ENCODE data around the gene MATR3. TPM values are rescaled to one million over a fixed set of nuclear protein-coding genes. Genes with fewer than 3 reads are reported as not detected.
A peak's percentile ranks its signal among the peaks of the same experiment; 100 is the strongest.

MATR3 gene
- total RNA-seq, 1 donor from 2014 or later, result 259 TPM

DNA sequence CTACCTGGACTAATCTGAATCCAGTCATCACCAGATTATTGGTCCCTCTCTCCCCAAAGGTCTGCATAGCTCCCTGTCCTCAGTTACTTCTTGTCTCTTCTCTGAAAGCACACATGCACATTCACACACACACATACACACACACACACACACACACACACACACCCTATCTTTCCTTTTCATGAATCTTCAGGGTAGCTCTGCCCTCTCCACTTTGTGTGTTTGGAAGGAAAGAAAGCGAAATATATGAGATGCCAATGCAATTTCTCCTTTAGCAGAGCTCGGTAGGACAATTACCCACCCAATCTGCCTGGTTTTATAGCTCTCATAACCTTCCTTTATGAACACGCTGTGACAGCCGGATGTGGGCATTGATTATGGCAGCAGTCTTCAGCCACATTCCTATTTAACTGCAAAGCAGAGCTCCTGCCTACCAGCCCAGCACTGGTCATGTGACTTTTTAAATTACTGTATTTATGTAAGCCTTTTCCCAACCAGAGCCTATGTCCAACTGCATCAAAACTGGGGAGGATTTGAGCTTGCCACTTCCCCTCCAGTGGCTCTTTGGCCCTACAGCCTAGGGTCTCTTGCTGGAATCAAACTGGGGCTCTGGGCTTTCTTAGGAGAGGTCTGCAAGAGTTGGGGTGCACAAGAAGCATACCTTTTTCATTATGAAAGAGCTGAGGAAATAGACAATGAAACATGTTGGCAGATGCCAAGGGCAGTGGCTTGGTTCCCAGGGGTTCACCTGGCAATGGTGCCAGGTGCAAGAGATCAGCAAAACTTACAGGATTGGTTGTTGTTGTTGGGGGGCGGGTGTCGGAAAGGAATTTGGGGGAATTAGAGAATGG, 20.8 kb upstream of the MATR3 start:
- no peak for DNase-seq (ENCODE audit: low spot score)

DNA sequence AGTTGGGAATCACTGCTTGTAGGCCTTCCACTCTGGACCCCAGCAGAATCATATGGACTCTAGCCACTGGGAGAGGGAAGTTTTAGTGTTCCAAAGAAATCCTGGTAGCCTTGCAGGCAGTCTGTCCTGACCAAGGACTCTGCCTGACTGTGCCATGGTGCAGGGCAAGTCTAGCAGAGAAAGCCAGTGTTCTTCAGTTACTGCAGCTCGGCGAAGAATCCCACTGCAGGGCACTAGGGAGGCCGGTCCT, 20.3 kb upstream of the MATR3 start:
- DNase-seq (ENCODE audit: low spot score), result no peak

DNA sequence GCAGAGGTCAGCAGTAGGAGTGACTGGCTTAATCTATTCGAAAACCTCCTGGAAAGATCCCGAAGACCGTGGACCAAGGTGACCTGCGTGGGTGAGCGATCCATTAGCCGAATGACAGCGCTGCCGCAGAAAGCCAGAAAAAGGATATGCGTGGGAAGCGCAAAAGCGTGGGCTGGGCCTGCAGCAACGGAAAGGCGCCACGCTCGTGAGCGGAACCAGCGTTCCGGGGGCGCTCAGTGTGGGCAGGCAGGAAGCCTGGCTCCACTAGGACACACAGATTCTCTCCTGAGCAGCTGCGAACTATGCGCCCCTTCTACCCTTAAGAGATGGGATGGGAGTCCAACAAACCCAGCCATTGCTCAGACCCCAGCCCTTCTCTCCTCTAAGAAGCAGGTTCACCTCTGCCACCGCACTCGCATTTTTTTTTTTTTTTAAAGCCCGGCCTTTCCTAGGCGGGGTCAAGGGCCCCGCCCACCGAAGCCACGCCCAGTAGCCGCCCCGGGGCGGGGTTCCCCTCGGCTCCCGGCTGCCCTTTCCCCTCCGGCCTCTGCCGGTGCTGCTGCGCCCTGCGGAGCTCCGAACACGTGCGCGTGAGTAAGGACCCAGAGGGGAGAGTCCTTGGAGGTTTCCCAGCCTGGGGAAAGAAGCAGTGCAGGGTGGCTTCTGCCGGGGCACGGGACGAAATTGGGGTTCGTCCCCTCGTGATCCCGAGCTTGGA, 19.8 kb upstream of the MATR3 start:
- DNase-seq (ENCODE audit: low spot score), result peak; percentile 90

DNA sequence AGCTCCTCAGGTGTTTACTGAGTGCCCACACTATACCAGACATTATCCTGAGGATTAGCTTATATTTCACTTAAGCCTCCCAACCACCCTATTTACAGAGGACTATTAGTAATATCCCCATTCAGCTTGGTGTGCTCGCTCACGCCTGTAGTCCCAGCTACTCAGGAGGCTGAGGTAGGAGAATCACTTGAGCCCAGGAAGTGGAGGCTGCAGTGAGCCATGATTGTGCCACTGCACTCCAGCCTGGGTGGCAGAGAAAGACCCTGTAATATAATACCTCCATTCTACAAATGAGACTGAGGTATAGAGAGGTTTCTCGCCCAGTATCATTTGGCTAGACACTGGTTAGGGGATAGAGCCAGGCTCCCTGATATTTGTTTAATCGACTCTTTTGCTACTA, 18.0 kb upstream of the MATR3 start:
- no peak for DNase-seq (ENCODE audit: low spot score)

DNA sequence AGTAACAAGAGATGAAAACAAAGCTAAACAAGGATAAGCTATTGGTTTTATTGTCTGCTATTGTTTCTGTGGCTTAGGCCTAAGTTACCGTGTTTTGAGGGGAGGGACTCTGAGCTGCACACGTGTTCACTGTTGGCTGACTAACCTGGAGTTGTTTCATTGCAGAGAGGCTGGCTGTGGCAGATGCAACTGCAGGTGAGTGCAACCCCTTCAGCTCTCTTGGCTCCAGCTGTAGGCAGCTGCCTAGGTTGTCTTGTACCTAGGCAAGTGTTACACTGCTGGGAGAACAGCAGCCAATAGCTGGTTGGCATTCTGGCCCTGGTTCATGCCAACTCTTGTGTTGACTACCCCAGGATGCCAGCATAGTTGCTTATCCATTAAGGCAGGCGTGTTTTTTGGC, 17.6 kb upstream of the MATR3 start:
- DNase-seq (ENCODE audit: low spot score), result no peak

DNA sequence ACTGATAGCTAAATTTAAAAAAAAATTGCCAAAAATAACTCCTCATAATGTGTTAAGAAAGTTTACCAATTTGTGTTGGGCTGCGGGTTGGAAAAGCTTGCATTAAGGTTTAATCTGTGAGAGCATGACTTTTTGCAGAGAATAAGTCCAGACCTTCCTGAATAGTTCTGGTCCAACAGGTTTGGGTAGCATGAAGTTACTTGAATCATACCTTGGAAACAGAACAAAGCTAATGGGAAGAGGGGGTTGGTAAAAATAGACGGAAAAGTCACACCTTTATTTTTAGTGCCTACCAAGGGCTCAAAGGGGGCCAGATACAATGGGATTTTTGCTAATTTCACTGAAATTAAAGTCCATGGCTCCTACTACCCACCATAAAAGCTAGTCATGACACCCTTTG, 17.1 kb upstream of the MATR3 start:
- no peak for DNase-seq (ENCODE audit: low spot score)

DNA sequence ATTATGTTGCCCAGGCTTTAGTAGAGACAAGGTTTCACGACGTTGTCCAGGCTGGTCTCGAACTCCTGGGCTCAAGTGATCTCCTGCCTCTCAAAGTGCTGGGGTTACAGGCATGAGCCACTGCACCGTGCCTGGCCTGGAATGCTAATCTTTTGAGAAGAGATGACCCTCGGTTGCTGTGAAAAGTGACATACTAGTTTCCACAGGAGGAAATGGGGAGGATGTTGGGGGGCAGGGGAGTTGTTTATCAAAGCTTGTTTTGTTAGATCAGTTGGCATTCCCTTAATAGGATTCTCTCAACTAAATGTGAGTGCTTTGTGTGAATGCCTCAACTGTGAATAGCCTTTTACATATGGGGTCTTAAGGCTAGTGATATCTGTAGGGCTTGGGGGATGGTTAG, 16.4 kb upstream of the MATR3 start:
- DNase-seq (ENCODE audit: low spot score), result no peak

DNA sequence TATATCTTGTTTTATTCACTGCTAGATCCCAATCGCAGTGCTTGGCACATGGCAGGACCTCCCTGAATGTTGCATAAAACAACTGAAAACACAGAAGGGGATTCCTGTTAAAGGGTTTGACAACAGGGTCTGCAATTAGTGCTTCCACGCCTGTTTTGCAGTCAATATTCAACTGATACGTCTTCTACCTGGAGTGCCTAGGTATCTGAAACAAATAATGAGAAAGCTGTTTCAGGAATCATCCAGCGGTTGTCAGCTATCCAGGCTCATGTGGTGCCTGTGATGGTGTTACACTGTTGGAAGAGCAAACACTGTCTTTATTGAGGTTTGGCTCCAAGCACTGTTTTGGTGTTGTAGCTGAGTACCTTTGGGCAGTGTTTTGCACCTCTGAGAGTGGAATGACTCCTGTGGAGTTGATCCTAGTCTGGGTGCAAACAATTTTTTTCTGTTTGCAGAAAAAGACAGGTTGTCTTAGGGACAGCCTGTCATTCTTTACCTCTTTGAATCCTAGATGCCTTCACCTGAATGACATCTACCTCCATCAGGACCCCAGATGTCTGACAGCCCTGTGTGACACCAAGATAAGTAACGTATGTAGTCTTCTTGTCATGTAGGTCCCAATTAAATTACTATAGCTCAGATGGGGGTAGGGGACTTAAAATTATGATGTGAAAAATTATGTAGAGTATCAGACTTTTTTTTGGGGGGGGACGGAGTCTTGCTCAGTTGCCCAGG, 14.8 kb upstream of the MATR3 start:
- DNase-seq (ENCODE audit: low spot score), result no peak

DNA sequence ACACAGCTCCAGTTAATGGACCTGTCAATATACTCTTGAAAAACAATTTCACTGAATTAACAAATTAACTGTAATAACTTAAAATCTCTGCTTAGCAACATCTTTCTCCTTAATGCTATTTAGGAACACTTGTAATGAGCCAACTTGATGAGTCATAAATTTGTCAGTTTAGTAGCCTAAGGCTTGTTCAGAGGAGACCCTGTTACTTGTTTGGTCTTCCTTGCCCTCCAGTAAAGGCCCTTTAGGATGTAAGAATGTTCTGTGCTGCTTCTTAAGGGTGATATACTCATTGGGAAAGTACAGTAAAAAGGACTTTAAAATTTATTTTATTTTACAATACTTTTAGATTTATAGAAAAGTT, 11.4 kb upstream of the MATR3 start:
- DNase-seq (ENCODE audit: low spot score), result no peak

DNA sequence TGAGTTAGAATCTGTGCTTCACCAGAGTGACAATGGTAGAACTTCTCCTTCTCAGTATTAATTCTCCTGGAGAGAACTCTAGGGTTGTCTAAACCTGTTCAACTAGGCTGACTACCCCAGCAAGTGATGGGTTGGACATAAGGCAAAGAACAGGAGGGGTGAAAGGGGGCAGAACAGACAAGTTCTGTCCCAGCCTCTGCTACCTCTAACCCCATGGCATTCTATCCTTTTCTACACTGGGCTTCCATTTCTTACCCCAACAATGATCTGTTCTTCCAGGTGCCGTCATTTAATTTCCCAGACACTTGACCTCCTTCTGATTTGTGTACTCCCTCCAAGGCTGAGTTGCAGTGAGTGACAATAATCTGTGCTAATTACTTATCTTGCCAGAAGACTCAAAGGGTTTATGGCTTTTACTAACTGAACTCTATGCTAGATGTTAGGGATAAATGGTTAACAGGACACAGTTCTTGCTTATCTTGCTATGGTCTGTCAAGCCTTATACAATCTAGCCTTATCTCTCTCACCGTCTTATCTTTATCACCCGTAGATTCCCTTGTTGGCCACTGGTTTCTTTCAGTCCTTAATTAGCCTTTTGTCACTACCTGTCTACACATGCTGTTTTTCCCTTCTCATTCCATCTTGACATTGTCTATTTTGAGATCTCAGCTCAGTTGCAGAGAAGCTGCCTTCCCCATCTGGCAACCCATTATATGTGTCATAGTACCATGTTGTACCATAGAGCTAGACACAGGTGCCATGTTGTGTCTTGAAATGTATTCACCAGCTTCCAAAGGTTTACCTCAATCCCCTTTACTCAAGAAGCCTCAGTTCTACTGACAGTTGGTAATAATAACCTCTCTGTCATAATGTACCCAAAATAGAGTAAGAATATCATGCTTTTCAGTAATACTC, 10.0 kb upstream of the MATR3 start:
- DNase-seq (ENCODE audit: low spot score), result no peak

DNA sequence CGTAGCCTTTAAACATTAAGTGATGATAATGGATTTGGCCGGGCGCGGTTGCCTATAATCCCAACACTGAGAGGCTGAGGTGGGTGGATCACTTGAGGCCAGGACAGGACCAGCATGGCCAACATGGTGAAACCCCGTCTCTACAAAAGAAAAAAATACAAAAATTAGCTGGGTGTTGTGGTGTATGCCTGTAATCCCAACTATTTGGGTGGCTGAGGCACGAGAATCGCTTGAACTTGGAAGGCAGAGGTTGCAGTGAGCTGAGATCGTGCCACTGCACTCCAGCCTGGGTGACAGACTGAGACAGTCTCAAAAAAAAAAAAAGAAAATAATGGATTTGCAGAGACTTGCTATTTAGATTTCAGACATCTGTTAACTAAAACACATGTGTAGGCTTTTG, 9.2 kb upstream of the MATR3 start:
- no peak for DNase-seq (ENCODE audit: low spot score)

DNA sequence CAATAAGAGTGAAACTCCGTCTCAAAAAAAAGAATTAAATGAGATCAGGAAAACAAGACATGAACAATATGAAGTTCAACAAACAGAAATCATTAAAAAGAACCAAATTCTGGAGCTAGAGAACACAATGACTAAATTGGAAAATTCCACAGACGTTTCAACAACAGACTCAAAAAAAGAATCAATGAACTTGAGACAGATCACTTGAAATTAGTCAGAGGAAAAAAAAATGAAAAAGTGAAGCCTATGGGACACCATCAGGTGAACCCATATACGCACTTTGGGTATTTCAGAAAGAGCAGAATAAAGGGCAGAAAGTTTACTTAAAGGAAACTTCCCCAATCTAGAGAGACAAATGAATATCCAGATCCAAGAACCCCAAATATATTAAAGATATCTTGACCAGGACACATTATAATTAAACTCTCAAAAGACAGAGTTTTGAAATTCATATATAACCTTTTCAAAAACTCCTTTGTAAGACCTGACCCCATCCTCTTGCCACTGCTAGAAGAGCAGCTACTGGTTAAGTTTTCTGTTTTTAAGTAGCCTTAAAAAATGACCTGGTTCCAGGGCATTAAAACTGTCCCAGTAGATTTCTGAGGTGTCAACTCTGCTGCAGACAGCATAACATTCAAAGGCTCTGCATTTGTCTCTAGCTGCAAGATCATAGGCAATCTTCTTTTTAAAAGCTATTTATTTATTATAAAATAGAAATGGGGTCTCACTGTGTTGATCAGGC, 7.7 kb upstream of the MATR3 start:
- no peak for DNase-seq (ENCODE audit: low spot score)

DNA sequence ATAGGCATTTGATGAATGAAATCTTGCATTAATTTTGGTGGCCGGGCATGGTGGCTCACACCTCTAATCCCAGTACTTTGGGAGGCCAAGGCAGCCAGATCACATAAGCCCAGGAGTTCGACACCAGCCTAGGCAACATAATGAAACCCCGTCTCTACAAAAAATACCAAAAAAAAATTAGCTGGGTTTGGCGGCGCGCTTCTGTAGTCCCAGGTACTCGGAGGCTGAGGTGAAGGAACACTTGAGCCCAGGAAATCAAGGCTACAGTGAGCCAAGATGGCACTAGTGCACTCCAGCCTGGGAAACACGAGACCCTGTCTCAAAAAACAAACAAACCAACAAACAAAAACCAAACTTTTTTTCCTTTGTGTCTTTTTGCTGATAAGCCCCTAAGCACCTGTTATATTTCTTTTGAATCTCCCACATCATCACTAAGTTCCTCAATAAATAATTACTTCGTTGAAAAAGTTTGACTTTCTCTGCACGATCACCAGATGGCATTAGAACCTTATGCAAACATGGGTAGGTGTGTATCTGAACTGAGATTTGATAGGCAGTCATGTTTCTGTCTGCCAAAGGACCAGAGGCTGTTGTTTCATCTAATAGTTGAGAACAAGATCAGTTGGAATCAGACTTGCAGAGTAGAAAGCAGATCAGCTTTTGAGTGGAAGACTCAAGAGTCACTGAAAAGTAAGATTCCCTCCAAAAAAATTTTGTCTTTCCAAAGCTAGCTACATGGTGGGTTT, 5.5 kb upstream of the MATR3 start:
- no peak for DNase-seq (ENCODE audit: low spot score)

DNA sequence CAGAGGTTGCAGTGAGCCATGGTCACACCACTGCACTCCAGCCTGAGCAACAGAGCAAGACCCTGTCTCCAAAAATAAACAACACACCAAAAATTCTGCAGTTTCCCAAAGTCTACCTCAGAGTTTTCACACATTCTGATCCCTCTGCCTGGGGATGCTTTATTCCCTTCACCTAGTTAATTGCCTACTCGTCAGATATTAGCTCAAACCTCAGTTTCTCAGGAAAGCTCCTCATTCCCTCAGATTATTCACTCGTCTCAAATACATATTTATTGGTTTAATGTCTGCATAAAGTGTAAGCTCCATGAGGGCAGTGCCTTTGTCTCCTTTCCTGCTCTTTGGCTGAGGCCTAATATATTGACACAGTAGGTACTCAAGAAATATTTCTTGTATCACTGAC, 2.5 kb upstream of the MATR3 start:
- DNase-seq (ENCODE audit: low spot score), result no peak

DNA sequence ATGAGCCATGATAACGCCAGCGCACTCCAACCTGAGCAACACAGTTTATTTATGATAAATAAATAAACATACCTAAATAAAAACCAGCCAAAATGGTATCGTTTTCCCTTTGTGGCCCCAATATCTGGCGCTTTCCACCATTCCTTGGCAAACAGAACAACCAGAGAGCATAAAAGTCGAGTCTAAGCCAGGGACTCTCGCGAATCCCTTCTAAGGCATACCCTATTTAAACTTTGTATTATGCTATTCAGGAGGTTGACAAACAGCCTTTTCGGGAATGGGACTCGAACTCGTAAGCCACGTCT, 386 bp upstream of the MATR3 start:
- DNase-seq (ENCODE audit: low spot score), result no peak

DNA sequence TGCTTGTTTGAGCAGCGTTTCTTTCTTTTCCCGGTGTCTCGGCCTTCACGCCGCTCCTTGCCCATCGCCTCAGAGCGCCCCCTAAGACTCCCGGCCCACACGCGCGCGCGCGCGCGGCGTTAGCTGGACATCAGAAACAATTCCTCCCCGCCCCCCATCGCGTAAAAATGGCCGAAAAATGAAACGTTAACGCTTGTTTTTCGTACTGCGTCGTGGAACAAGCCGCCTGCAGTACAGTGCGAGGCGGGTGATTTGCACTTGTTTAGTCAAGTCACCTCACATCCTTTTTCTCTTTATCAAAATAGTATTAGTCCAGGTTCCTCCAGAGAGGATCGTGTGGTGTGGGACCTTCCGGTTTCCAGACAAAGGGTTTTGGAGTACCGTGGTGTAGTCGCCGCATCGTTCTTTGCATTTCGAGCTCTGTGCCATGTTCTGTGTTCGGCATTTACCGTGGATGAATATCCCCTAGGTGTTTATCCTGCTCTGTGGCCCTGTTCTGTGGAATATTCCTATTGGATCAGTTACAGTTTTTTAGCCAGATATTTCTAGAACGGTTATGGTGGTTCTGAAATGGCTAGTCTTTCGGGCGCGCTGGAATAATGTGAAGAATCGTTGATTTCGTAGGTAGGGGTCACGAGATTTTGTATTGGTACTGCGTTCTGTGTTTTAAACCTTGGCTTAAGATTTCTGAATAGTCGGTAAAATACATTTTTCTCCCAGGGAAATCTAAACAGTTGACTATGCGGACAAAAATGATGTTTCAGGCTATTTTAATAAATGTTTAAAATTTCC, 1.0 kb downstream of the MATR3 start:
- peak; percentile 85 for DNase-seq (ENCODE audit: low spot score)

DNA sequence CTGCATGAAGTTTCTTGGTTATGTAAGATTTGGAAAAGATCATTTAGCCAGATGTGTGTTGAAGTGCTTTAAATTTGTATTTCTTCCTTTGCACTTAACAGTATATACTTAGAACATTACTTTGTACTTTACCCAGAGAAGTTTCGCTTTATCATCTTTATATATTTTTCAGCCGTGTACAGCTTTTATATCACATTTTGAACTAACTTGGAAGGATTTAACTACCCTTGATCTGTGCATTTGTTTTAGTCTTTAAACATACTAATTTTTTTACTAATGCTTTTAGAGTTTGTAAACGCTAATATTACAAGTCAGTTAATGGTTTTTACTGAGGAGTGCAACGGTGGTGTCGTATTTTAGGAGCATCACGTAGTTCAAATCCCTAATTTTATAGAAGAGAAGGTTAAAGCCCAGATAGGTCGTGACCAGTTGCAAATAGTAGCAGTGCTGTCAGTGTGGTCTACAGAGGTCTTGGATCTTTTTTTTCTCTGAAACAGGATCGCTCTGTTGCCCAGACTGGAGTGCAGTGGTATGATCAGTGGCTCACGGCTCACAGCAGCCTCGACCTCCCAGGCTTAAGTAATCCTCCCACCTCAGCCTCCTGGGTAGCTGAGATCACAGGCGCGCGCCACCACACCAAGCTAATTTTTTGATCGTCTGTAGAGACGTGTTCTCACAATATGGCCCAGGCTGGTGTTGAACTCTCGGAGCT, 2.0 kb downstream of the MATR3 start:
- DNase-seq (ENCODE audit: low spot score), result no peak

DNA sequence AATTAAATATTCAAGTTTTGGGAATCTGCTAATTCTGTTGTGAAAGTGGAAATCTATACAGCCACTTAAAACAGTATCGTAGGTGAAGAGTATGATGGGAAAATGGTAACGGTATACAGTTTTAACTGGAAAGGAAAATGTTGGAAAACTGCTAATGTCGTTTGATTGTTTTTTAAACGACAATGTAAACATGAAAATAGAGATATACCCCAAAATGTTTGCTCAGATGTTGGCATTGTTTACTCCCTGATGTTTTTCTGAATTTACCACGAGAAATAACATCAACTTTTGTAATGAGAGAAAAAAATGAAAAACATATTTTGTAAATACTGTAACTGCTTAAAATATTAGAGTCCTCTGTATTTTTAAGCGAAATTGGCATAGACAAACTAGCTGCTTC, 2.7 kb downstream of the MATR3 start:
- no peak for DNase-seq (ENCODE audit: low spot score)

DNA sequence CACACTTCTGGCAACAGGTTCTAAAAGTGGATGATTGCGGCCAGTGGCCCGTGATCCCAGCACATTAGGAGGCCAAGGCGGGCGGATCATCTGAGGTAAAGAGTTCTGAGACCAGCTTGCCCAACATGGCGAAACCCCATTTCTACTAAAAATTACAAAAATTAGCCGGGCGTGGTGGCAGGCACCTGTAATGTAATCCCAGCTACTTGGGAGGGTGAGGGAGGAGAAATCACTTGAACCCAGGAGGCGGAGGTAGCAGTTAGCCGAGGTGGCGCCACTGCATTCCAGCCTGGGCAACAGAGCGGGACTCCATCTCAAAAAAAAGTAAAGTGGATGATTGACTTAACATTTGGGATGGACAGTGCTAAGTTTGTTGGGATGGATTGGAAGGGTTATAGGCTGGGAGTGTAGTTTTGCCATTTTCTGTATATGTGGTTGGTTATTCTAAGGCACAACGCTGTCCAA, 3.4 kb downstream of the MATR3 start:
- no peak for DNase-seq (ENCODE audit: low spot score)
